Stimulated activated naive CD8-positive, alpha-beta T cell treated with anti-CD3 and anti-CD28 coated beads, Interleukin-15, amount 100 ng/mL, for 72 hours (primary cell): ENCODE measurements around the gene MMP14.

ENCODE experiments used
- ATAC-seq: fragments of 150-1000 bp; cut with Tn5 transposase; 2 replicates; pipeline ENCODE4 v1.10.0; 2021; ENCODE audit warnings: mild to moderate bottlenecking, moderate library complexity
- DNase-seq, 2 donors: peaks; one replicate each; pipeline ENCODE4 v3.0.0; 2021 to 2022
- H3K27ac Mint-ChIP-seq, 2 donors: one replicate each; pipeline ENCODE4 v1.8.0; 2022; ENCODE audit warnings: mild to moderate bottlenecking in 2 of 2, mixed read lengths in 2 of 2, moderate library complexity in 2 of 2
- H3K27me3 Mint-ChIP-seq: one replicate; pipeline ENCODE4 v1.8.0; 2022; ENCODE audit warnings: mixed read lengths
- H3K4me1 Mint-ChIP-seq: one replicate; pipeline ENCODE4 v1.8.0; 2022; ENCODE audit warnings: mild to moderate bottlenecking, mixed read lengths
- H3K4me3 Mint-ChIP-seq, 2 donors: one replicate each; pipeline ENCODE4 v1.8.0; 2022; ENCODE audit warnings: mild to moderate bottlenecking in 2 of 2, mixed read lengths in 2 of 2, moderate library complexity in 1 of 2
- H3K9me3 Mint-ChIP-seq, 2 donors: one replicate each; pipeline ENCODE4 v1.8.0; 2022; ENCODE audit warnings: mixed read lengths in 2 of 2

MMP14 gene

GRCh38 chr14:22878271-22879246 lies 42.2 kb downstream of the MMP14 start:
- H3K27ac Mint-ChIP-seq, result peak overlapping the region in 1 of 2 donors; percentile 32

GRCh38 chr14:22882064-22882463 lies 45.7 kb downstream of the MMP14 start:
- DNase-seq (no peak), ATAC-seq (no peak)
- Mint-ChIP-seq H3K4me3 (no peak overlapping the region), H3K4me1 (peaks cover 35% of the 10 kb centered on the region), H3K27ac (no peak overlapping the region), H3K9me3 (no peaks in the 10 kb centered on the region), H3K27me3 (peaks cover 14% of the 10 kb centered on the region)

More at GRCh38 chr14:22878271-22879246, 42.2 kb downstream of the MMP14 start:
- Mint-ChIP-seq H3K4me1 (peaks cover 26% of the 10 kb centered on the region), H3K4me3 (no peak overlapping the region), H3K27me3 (no peaks in the 10 kb centered on the region), H3K9me3 (no peaks in the 10 kb centered on the region)
- no peak for DNase-seq
- no peak for ATAC-seq

DNA sequence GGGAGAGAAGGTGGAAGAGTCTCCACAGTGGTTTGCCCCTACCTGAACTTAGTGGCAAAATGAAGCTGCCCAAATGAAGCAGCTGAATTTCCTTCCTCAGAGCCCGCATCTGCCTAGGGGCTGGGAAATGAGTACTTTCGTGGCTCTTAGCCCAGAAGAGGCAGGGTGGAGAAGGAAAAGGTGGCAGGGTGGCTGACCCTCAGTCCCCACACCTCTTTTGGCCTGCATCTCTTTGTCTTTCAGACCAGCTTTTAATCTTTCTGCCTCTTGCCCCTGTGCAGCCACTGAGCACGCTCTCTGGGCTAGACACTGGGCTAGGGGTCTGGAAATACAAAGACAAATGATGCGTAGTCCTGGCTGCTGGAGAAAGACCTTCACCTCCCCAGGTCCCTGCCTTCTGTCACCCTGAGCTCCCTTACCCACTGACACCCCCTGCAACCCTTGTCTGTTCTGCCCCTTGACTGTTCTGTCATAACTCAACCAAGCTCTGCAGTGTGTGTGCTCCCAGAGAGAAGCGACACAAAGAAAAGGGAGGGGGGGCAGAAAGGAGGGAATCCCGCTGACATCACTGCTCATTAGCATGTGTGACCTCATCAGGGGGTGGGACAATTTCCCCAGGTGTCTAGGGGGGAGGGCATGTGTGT lies 46.3 kb downstream of the MMP14 start:
- Mint-ChIP-seq H3K9me3 (no peaks in the 10 kb centered on the region), H3K4me3 (no peak overlapping the region), H3K27ac (no peak overlapping the region), H3K4me1 (peaks cover 41% of the 10 kb centered on the region), H3K27me3 (peaks cover 14% of the 10 kb centered on the region)
- ATAC-seq (no peak), DNase-seq (no peak)

GRCh38 chr14:22883173-22883976 lies 47.0 kb downstream of the MMP14 start, which contains the start of gene REM2:
REM2 (plus strand) TSS chr14:22883222; CDS start chr14:22883288, 66 bp downstream.
- peaks cover 14% of the 10 kb centered on the region for H3K27me3 Mint-ChIP-seq
- H3K4me3 Mint-ChIP-seq, result no peak within 1 kb of the TSS
- DNase-seq (no peak), ATAC-seq (no peak)
- no peaks in the 10 kb centered on the region for H3K9me3 Mint-ChIP-seq
- peaks cover 48% of the 10 kb centered on the region for H3K4me1 Mint-ChIP-seq
- H3K27ac Mint-ChIP-seq, result peak within 1 kb of the TSS in 1 of 2 donors; percentile 81

DNA sequence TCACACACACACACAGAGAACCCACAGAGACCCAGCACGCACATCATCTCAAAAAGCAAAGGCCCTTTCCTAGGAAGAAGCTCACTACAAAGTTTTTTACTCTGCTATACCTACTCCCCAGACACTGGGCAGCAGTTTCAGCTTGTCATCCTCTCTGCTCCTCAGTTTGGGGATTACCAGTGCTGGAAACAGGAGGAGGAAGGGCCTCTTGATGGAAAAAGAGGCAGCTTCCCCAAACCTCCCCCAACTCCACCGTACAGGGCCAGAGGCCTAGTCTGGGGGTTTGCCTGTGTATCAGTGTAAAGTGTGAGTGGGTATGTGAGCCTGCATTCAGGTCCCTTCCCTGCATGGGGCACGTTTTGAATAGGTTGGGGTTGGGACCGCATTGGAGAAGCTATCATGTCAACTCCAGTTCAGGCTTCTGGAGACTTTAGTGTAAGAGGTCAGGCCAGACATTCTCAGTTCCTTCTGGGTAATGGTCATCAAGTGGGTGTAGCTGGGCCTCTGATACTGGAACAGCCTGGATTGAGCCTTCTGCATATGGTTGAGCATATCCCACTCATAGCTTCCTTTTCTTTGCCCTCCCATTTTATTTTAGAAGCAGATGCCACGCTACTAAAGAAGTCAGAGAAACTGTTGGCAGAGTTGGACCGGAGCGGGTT lies 47.8 kb downstream of the MMP14 start:
- no peak for DNase-seq
- no peak for ATAC-seq
- Mint-ChIP-seq H3K4me3 (no peak overlapping the region), H3K27me3 (peaks cover 14% of the 10 kb centered on the region), H3K27ac (no peak overlapping the region), H3K4me1 (peaks cover 51% of the 10 kb centered on the region), H3K9me3 (no peaks in the 10 kb centered on the region)

DNA sequence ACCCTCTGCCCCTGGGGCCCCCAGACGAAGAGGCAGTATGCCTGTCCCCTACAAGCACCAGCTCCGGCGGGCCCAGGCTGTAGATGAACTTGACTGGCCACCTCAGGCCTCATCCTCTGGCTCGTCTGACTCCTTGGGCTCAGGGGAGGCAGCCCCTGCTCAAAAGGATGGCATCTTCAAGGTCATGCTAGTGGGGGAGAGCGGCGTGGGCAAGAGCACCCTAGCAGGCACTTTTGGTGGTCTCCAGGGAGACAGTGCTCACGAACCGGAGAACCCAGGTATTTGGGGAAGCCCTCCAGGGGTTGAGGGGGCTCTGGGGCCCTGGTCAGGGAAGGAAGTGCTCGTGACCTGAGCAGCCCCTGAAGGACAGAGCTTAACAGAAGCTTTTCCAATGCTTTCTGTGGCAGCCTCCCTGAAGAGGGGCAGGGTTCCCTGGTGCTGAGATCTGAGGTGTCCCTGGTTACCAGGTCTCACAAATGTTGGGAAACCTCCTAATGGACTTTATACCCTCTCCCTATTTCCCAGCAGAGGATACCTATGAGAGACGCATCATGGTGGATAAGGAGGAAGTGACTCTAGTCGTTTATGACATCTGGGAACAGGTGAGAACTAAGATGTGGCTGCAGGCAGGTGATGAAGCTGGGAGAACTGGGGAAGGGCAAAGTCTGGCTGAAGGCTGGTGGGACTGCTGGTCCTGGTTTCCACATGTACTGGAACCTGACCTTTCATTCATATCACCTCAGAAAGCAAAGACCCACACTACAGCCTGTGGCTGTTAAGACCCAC lies 48.5 kb downstream of the MMP14 start:
- no peaks in the 10 kb centered on the region for H3K9me3 Mint-ChIP-seq
- no peak for DNase-seq
- H3K4me3 Mint-ChIP-seq, result no peak overlapping the region
- ATAC-seq, result no peak
- H3K4me1 Mint-ChIP-seq, result peaks cover 55% of the 10 kb centered on the region
- H3K27ac Mint-ChIP-seq, result no peak overlapping the region
- H3K27me3 Mint-ChIP-seq, result peaks cover 14% of the 10 kb centered on the region

- Mint-ChIP-seq H3K9me3 (no peaks in the 10 kb centered on the region), H3K4me1 (peaks cover 62% of the 10 kb centered on the region), H3K27me3 (peaks cover 14% of the 10 kb centered on the region), H3K4me3 (peak overlapping the region; percentile 42 to 78), H3K27ac (no peak overlapping the region)
- DNase-seq (no peak), ATAC-seq (no peak)
Observed at GRCh38 chr14:22885975-22886374, 49.6 kb downstream of the MMP14 start.

DNA sequence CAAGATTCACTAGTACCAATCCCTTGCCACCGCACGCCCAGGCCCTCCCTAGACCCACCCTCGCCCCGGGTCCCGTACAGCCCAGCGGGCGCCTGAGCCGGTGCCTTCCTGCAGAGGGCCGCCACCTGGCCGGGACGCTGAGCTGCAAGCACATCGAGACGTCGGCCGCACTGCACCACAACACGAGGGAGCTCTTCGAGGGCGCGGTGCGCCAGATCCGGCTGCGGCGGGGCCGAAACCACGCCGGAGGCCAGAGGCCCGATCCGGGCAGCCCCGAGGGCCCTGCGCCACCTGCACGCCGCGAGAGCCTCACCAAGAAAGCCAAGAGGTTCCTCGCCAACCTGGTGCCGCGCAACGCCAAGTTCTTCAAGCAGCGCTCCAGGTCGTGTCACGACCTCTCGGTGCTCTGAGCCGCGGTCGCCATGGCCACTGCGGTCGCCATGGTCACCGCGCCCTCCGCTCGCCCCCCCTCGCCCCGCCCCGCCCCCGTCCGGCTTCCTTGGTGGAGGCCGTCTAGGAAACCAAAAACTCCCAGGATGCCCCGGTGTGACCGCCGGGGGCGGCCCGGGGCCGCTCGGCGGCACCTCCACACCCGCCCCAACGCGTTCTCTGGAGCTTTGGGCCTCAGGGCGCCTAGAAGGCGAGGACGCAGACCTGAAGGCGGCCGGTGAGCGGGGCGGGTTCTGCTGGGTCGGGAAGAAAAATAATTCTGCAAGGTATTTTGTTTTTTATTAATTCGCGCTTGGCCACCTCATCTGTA lies 50.3 kb downstream of the MMP14 start:
- Mint-ChIP-seq H3K4me1 (peaks cover 62% of the 10 kb centered on the region), H3K27me3 (peaks cover 14% of the 10 kb centered on the region), H3K4me3 (peak overlapping the region; percentile 78 to 93), H3K27ac (peak overlapping the region; percentile 95), H3K9me3 (no peaks in the 10 kb centered on the region)
- peak; percentile 86 for ATAC-seq
- DNase-seq, result peak; percentile 78 to 87

- Mint-ChIP-seq H3K9me3 (no peaks in the 10 kb centered on the region), H3K27ac (peak overlapping the region; percentile 95), H3K4me1 (peaks cover 62% of the 10 kb centered on the region), H3K4me3 (peak overlapping the region; percentile 78 to 93), H3K27me3 (peaks cover 14% of the 10 kb centered on the region)
- peak; percentile 46 for ATAC-seq
- DNase-seq, result peak in 1 of 2 donors; percentile 60
Observed at GRCh38 chr14:22887260-22887989, 51.0 kb downstream of the MMP14 start.

- H3K27me3 Mint-ChIP-seq, result peaks cover 14% of the 10 kb centered on the region
- H3K9me3 Mint-ChIP-seq, result no peaks in the 10 kb centered on the region
- ATAC-seq, result no peak
- peaks cover 57% of the 10 kb centered on the region for H3K4me1 Mint-ChIP-seq
- DNase-seq, result peak; percentile 37 to 42
- H3K4me3 Mint-ChIP-seq, result peak overlapping the region; percentile 78 to 93
- H3K27ac Mint-ChIP-seq, result no peak overlapping the region
Observed at GRCh38 chr14:22887990-22888378, 51.6 kb downstream of the MMP14 start.

DNA sequence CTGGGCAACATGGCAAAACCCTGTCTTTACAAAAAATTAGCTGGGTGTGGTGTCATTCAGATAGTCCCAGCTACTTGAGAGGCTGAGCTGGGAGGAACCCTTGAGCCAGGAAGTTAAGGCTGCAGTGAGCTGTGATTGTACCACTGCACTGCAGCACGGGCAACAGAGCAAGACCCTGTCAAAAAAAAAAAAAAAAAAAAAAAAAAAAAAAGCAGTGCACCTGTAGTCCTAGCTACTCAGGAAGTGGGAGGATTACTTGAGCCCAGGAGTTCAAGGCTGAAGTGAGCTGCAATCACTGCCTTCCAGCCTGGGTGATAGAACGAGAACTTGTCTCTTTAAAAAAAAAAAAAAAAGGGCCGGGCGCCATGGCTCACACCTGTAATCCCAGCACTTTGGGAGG lies 52.3 kb downstream of the MMP14 start:
- ATAC-seq (no peak), DNase-seq (no peak)
- Mint-ChIP-seq H3K4me1 (peaks cover 50% of the 10 kb centered on the region), H3K27ac (no peak overlapping the region), H3K4me3 (no peak overlapping the region), H3K27me3 (peaks cover 14% of the 10 kb centered on the region), H3K9me3 (no peaks in the 10 kb centered on the region)

GRCh38 chr14:22890416-22890815 lies 54.0 kb downstream of the MMP14 start:
- H3K4me3 Mint-ChIP-seq, result no peak overlapping the region
- H3K4me1 Mint-ChIP-seq, result peaks cover 35% of the 10 kb centered on the region
- peaks cover 6% of the 10 kb centered on the region for H3K27me3 Mint-ChIP-seq
- ATAC-seq (no peak), DNase-seq (no peak)
- no peaks in the 10 kb centered on the region for H3K9me3 Mint-ChIP-seq
- no peak overlapping the region for H3K27ac Mint-ChIP-seq

GRCh38 chr14:22892488-22892887 lies 56.1 kb downstream of the MMP14 start:
- ATAC-seq (no peak), DNase-seq (no peak)
- Mint-ChIP-seq H3K9me3 (no peaks in the 10 kb centered on the region), H3K4me1 (peaks cover 23% of the 10 kb centered on the region), H3K27me3 (no peaks in the 10 kb centered on the region), H3K27ac (peak overlapping the region in 1 of 2 donors; percentile 43), H3K4me3 (no peak overlapping the region)
